LNCAP (cell line): ENCODE results near the gene WWOX.

Experiments used
- TF ChIP-seq, protein P1 (sequence below): fragments of 450-650 bp; IDR thresholded peaks from 2 replicates; pipeline ENCODE4 v1.5.1; 2017; ENCODE audit warnings: mild to moderate bottlenecking

WWOX gene

GRCh38 chr16:79159261-79160049 is 1060.0 kb downstream of the WWOX start:
- TF ChIP-seq, protein P1, sequence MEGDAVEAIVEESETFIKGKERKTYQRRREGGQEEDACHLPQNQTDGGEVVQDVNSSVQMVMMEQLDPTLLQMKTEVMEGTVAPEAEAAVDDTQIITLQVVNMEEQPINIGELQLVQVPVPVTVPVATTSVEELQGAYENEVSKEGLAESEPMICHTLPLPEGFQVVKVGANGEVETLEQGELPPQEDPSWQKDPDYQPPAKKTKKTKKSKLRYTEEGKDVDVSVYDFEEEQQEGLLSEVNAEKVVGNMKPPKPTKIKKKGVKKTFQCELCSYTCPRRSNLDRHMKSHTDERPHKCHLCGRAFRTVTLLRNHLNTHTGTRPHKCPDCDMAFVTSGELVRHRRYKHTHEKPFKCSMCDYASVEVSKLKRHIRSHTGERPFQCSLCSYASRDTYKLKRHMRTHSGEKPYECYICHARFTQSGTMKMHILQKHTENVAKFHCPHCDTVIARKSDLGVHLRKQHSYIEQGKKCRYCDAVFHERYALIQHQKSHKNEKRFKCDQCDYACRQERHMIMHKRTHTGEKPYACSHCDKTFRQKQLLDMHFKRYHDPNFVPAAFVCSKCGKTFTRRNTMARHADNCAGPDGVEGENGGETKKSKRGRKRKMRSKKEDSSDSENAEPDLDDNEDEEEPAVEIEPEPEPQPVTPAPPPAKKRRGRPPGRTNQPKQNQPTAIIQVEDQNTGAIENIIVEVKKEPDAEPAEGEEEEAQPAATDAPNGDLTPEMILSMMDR: no peak

DNA sequence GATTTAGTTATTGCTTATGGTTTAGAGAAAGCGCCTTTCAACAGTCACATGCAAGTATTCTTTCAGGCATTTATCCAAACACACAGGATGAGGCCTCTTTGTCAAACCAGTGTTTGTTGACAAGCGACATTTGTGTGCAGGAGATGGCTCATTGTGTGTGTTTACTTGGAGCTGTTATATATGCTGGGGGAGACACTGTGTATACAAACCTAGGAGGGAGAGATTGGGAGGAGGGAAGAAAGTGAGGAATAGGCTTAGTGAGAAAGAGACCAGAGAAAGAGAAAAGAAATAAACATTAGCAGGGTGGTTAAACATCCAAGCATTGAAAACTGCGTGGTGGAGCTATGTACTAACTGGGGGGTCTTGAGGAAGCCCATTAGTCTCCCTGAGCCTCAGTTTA is 1063.5 kb downstream of the WWOX start:
- TF ChIP-seq, protein P1: no peak

DNA sequence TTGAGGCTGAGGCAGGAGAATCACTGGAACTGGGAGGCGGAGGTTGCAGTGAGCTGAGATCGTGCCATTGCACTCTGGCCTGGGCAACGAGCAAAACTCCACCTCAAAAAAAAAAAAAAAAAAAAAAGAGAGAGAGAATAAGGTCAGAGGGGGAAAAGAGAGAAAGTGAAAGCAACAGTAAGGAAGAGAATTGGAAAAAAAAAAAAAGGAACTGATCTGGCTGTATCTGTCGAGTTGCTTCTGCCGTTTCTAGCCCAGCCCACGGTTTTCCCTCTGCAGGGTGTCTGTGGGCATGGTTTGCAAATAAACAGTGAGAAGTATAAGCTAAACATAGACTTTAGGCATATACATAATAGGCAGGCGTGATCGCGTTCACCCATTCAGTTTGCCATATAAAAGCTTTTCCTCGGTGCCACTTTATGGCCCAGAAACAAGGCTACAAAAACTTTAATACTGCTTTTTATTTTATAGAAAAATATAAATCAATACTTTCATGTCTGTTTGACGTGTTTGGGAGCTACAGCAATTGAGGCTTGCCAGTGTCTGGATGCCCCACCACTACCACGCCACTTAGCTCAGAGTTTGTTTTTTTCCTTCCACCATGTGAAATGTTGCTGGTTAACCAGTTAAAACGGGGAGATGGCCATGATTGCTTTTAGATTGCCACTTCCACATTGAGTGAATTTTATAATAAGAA is 1064.4 kb downstream of the WWOX start:
- TF ChIP-seq, protein P1: no peak

GRCh38 chr16:79164388-79164995 is 1065.0 kb downstream of the WWOX start:
- TF ChIP-seq, protein P1: no peak

DNA sequence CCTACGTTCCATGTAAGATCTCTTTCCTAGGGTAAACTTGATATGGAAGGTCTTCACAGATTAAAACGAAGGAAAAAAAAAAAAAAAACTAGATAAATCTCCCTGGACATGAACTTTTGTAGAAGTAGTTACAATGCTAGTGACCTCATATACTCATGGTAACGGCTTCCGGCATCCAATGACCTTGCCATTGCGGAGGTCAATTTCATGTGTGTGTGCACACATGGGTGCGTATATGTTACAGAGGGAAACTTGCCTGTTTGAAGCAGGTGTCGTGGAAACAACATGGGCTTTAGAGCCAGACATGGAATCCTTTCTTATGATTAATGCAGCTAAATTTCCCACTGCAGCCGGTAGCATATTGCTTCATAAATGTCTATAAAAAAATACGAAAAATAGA is 1065.6 kb downstream of the WWOX start:
- TF ChIP-seq, protein P1: no peak

GRCh38 chr16:79165506-79165905 is 1066.1 kb downstream of the WWOX start:
- TF ChIP-seq, protein P1: no peak

GRCh38 chr16:79167893-79168292 is 1068.4 kb downstream of the WWOX start:
- TF ChIP-seq, protein P1: no peak
